Amniotic stem cell (primary cell): ENCODE results near the gene CDKN1A.
"Not testable (repeated sequence)": the region's sequence is repeated elsewhere in the genome, so short reads cannot be mapped to it uniquely, and the experiment has no call there.

ENCODE experiments used
- DNase-seq: peaks from one replicate; lab custom pipeline; 2025; lab: John Stamatoyannopoulos, UW

The CDKN1A gene

GRCh38 chr6:36720251-36721141 is 42.0 kb downstream of the CDKN1A start:
- no peak for DNase-seq

GRCh38 chr6:36721369-36722140 is 43.0 kb downstream of the CDKN1A start:
- no peak for DNase-seq

DNA sequence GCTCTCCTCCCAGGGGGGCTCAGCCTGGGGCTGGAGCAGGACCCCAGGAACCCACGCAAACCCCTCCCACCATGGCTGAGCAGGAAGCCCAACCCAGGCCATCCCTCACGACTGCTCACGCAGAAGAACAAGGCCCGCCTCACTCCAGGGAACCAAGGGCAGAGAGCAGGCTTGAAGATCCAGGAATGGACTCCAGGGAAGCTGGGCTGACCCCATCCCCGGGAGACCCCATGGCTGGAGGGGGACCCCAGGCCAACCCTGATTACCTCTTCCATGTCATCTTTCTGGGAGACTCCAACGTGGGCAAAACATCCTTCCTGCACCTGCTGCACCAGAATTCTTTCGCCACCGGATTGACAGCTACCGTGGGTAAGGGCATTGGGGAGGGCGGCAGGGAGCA is 43.9 kb downstream of the CDKN1A start:
- no peak for DNase-seq

GRCh38 chr6:36722879-36723278 is 44.4 kb downstream of the CDKN1A start:
- DNase-seq, result no peak

- not testable (repeated sequence) for DNase-seq
Observed at GRCh38 chr6:36723992-36724391, 45.5 kb downstream of the CDKN1A start.

- no peak for DNase-seq
Observed at GRCh38 chr6:36724514-36725390, 46.2 kb downstream of the CDKN1A start.

DNA sequence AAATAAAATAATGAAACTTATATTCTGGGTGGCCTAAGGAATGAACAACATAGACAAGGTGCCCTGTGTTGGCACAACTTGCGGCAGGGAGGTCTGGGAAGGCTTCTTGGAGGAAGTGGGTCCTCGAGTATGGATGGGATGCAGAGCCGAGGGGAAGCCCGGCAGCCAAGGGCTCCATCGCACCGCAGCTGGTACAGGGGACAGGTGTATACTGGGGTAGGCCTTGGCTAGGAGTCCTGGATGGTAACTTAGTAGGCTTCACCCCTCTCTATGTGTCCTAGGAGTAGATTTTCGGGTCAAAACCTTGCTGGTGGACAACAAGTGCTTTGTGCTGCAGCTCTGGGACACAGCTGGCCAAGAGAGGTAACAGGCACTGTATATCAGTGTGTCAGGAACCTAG is 47.1 kb downstream of the CDKN1A start:
- no peak for DNase-seq

- no peak for DNase-seq
Observed at GRCh38 chr6:36727505-36728021, 49.0 kb downstream of the CDKN1A start.

DNA sequence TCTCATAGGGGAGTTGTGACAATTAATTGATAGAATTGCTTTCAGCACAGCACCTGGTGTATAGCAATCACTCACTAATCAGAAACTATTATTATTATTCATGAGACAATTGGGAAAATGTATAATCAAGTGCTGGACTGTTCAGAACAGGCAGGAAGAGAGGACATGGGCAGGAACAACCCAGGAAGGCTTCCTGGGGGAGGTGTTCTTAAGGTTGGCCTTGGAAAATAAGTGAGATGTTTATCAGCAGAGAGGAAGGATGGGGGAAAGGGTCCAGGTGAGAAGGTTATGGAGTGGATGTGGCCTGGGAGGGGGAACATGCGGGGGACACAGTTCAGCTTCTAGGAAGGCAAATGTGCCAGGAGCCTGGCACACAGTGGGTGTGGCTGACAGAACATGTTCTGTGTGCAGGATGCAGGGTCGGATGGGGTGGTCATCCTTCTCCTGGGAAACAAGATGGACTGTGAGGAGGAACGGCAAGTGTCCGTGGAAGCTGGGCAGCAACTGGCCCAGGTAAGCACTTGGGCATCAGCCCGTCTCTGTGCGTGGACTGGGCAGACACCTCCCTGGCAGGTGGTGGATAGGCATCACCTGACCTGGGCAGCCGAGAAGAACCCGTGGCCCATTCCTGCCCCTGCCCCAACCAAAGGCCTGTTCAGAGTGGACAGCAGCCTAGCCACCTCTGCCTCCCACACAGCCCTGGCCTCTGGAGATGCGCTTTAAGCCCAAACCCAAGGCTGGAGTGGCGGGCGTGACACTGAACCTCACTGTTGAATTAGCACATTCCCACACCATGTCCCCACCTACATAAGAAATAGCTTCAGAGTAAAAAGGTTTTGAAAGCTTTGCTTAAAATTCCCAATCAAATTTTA is 50.0 kb downstream of the CDKN1A start:
- DNase-seq, result no peak

- DNase-seq, result no peak
Observed at GRCh38 chr6:36729161-36729524, 50.6 kb downstream of the CDKN1A start.

GRCh38 chr6:36730424-36731380 is 52.2 kb downstream of the CDKN1A start:
- DNase-seq, result no peak

GRCh38 chr6:36731622-36732310 is 53.3 kb downstream of the CDKN1A start:
- DNase-seq, result no peak

DNA sequence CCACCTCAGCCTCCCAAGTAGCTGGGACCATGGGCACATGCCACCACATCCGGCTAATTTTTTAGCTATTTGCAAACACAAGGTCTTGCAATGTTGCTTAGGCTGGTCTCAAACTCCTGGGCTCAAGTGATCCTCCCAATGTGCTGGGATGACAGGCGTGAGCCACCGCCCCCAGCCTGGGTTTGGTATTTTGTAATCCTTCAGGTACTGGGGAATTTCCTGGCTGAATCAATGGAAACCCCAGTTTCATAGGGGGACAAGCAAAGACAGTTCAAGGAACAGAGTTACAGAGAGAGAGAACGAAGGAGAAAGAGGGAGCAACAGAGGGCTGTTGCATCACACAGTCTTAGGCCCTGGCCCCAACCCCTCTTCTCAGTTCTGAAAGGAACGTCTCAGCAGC is 54.8 kb downstream of the CDKN1A start:
- DNase-seq, result no peak

- DNase-seq, result no peak
Observed at GRCh38 chr6:36734486-36735060, 56.1 kb downstream of the CDKN1A start.

GRCh38 chr6:36735110-36736071 is 56.9 kb downstream of the CDKN1A start:
- DNase-seq, result no peak
